ENCODE measurements around the gene ARPC4. TPM values are rescaled to one million over a fixed set of nuclear protein-coding genes. Genes with fewer than 3 reads are reported as not detected.

ARPC4 gene
- total RNA-seq, 4 donors from 2014 or later = 111 to 165 (median 135) TPM

DNA sequence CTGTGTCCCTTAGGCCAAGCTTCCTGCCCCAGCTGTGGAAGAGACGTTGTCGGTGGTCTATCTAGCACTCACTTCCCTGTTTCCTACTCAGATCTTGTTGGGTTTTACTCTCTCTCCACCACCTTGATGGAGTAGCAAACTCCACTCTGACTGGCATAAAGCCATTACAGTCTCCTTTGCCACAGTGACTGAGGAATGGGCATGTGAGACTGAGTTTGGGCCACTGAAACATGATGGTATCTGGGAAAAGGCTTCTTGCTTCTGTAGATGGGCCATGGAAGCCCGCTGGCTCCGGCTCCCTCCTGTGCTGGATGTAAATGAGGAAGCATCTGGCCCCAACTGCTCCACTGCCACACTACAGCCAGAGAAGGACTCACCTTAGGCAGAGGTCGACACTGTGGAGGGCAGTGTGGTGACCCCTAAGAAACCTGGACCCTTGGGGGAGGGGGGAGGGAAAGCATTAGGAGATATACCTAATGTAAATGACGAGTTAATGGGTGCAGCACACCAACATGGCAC is 13.7 kb upstream of the ARPC4 start:
- Histone ChIP-seq H3K27me3 (no peaks in the 10 kb centered on the region), H3K9me3 (no peaks in the 10 kb centered on the region), H3K4me1 (peaks cover 10 to 31% (median 17%) of the 10 kb centered on the region in 4 donors), H3K4me3 (no peak overlapping the region), H3K36me3 (peaks cover 0 to 42% (median 0%) of the 10 kb centered on the region in 3 donors), H3K27ac (peak overlapping the region in 3 of 4 donors; percentile 34 to 74 (median 68))
- no peak for DNase-seq
- no peak for TF ChIP-seq CTCF (IDR thresholded peaks at IDR 0.05)
- TF ChIP-seq POLR2A (IDR thresholded peaks at IDR 0.05) = no peak

DNA sequence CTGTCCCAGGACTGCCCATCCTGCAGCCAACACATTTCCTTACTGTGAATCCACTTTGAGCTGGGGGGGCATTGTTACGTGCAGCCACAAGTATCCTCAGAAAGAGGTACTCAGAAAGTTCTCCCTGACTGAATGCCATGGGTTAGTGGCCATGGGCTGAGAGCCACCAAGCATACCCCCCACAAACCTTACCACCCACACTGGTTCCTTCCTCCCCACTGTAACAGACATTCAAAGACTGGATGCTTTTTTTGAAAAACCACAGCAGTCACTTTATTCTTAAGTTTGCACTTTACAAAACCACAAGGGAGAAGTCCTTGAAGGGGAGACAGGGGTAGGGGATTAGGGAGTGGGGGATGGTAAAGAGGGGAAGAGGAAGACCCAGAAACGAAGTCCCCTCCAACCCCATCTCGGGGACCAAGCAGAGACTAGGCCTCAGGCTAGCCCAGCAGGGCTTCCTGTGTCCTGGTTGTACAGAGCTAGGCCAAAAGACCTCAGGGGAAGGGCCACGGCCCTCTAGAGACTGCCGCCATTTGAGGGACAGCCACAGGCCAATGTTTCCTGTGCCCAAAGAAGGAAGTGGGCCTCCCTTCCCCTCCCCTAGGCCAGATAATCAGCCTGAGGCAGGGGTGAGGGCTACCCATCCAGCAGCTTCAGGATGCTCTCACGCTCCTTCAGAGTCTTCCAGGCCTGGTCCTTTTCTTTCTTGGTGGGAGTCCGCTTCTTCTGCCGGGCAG is 13.0 kb upstream of the ARPC4 start:
- no peaks in the 10 kb centered on the region for H3K9me3 ChIP-seq
- TF ChIP-seq CTCF (IDR thresholded peaks at IDR 0.05) = no peak
- TF ChIP-seq POLR2A (IDR thresholded peaks at IDR 0.05) = no peak
- no peaks in the 10 kb centered on the region for H3K27me3 ChIP-seq
- DNase-seq = peak in 2 of 3 donors; percentile 67 to 79
- peak overlapping the region; percentile 34 to 68 (median 51) for H3K27ac ChIP-seq
- H3K4me3 ChIP-seq = no peak overlapping the region
- peaks cover 0 to 49% (median 0%) of the 10 kb centered on the region in 3 donors for H3K36me3 ChIP-seq
- peaks cover 10 to 31% (median 17%) of the 10 kb centered on the region in 4 donors for H3K4me1 ChIP-seq

DNA sequence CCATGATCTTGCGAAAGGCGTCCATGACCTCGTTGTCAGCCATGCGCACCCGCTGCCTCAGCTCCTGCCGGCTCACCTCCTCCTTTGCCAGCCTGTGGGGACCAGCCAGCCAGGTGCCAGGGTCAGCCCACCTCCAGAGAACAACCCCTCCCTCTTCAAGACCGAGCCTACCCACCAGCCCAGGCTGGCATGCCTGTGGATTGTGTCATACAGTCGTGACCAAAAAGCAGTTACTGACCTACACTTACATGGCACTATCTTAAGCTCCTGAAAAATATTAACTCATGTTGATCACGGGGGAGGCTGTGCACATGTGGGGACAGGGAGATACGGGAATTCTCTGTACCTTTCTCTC is 12.4 kb upstream of the ARPC4 start:
- DNase-seq = peak in 1 of 3 donors; percentile 20
- no peak for TF ChIP-seq POLR2A (IDR thresholded peaks at IDR 0.05)
- no peak for TF ChIP-seq CTCF (IDR thresholded peaks at IDR 0.05)
- H3K27ac ChIP-seq = peak overlapping the region; percentile 34 to 68 (median 51)
- H3K27me3 ChIP-seq = no peaks in the 10 kb centered on the region
- peaks cover 10 to 31% (median 17%) of the 10 kb centered on the region in 4 donors for H3K4me1 ChIP-seq
- H3K9me3 ChIP-seq = no peaks in the 10 kb centered on the region
- H3K36me3 ChIP-seq = peaks cover 0 to 55% (median 0%) of the 10 kb centered on the region in 3 donors
- H3K4me3 ChIP-seq = no peak overlapping the region

DNA sequence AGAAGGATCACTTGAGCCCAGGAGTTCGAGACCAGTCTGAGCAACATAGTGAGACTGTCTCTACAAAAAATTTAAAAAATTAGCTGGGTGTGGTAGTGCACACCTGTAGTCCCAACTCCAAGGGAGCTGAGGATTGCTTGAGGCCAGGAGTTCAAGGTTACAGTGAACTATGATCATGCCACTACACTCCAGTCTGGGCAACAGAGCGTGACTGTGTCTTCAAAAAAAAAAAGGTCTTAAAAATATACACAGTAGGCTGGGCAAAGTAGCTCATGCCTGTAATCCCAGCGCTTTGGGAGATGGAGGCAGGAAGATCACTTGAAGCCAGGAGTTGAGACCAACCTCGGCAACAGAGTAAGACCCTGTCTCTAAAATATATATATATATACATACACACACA is 12.0 kb upstream of the ARPC4 start:
- H3K9me3 ChIP-seq = no peaks in the 10 kb centered on the region
- H3K36me3 ChIP-seq = peaks cover 0 to 59% (median 0%) of the 10 kb centered on the region in 3 donors
- H3K27ac ChIP-seq = peak overlapping the region in 3 of 4 donors; percentile 34 to 68 (median 57)
- no peak for TF ChIP-seq POLR2A (IDR thresholded peaks at IDR 0.05)
- no peak for TF ChIP-seq CTCF (IDR thresholded peaks at IDR 0.05)
- DNase-seq = no peak
- peaks cover 10 to 31% (median 17%) of the 10 kb centered on the region in 4 donors for H3K4me1 ChIP-seq
- no peak overlapping the region for H3K4me3 ChIP-seq
- H3K27me3 ChIP-seq = no peaks in the 10 kb centered on the region

DNA sequence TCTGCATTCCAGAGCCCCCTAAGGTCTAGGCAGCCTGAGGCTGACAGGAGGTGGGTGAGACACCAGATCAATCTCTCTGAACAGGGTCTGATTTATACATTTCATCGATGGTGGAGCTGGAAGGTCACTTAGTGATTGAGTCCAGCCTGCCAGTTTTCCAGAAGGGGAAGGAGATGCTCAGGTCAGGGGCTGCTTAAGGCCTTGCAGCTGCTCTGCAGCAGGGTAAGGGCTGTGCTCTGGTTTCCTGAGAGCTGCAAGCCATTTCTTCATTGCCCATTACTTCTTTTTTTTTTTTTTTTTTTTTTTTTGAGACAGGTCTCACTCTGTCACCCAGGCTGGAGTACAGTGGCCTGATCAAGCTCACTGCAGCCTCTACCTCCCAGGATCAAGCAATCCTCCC is 11.3 kb upstream of the ARPC4 start:
- DNase-seq = peak in 1 of 3 donors; percentile 21
- TF ChIP-seq CTCF (IDR thresholded peaks at IDR 0.05) (no peak), POLR2A (IDR thresholded peaks at IDR 0.05) (no peak)
- no peak overlapping the region for H3K27ac ChIP-seq
- no peaks in the 10 kb centered on the region for H3K27me3 ChIP-seq
- H3K4me1 ChIP-seq = peaks cover 10 to 31% (median 17%) of the 10 kb centered on the region in 4 donors
- H3K9me3 ChIP-seq = no peaks in the 10 kb centered on the region
- no peak overlapping the region for H3K4me3 ChIP-seq
- H3K36me3 ChIP-seq = peaks cover 0 to 66% (median 0%) of the 10 kb centered on the region in 3 donors

Measured in Peyer's patch (tissue), 4 donors.